ENCODE measurements around the gene S100A13. TPM values are rescaled to one million over a fixed set of nuclear protein-coding genes. Genes with fewer than 3 reads are reported as not detected.
"Not testable (repeated sequence)": the region's sequence is repeated elsewhere in the genome, so short reads cannot be mapped to it uniquely, and the experiment has no call there.

Gene S100A13
- total RNA-seq, 1 donor from 2014 or later = 33.7 TPM

DNA sequence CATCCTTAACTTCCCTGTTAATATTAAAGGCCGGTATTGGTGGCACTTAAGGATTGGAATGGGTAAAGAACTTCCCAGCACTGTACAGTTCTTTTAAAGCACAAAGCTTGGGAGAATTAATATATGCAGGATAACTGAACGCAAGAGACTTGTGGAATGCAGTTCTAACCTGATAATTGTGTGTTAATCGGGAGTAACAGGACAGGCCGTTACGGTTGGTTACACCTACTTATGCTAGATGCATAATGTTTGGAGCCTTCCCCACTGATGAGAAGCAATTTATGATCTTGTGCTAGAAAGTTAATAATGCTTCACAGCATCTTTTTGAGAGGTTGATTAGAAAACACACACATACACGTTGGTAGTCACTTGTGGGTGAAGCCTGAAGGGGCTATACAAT lies 13.6 kb upstream of the S100A13 start:
- TF ChIP-seq, protein P1, sequence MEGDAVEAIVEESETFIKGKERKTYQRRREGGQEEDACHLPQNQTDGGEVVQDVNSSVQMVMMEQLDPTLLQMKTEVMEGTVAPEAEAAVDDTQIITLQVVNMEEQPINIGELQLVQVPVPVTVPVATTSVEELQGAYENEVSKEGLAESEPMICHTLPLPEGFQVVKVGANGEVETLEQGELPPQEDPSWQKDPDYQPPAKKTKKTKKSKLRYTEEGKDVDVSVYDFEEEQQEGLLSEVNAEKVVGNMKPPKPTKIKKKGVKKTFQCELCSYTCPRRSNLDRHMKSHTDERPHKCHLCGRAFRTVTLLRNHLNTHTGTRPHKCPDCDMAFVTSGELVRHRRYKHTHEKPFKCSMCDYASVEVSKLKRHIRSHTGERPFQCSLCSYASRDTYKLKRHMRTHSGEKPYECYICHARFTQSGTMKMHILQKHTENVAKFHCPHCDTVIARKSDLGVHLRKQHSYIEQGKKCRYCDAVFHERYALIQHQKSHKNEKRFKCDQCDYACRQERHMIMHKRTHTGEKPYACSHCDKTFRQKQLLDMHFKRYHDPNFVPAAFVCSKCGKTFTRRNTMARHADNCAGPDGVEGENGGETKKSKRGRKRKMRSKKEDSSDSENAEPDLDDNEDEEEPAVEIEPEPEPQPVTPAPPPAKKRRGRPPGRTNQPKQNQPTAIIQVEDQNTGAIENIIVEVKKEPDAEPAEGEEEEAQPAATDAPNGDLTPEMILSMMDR (conservative IDR thresholded peaks at IDR 0.05) = no peak
- H3K36me3 Mint-ChIP-seq (ENCODE audit: low read depth) = peaks cover 36% of the 10 kb centered on the region
- H3K4me1 Mint-ChIP-seq = peaks cover 18% of the 10 kb centered on the region
- DNase-seq (ENCODE audit: low read depth, low spot score) = no peak
- peak overlapping the region; percentile 2 for H3K4me3 Mint-ChIP-seq
- H3K27ac Mint-ChIP-seq (ENCODE audit: unreplicated experiment) = no peak overlapping the region
- H3K27me3 Mint-ChIP-seq (ENCODE audit: low read depth) = no peaks in the 10 kb centered on the region
- no peaks in the 10 kb centered on the region for H3K9me3 Mint-ChIP-seq

DNA sequence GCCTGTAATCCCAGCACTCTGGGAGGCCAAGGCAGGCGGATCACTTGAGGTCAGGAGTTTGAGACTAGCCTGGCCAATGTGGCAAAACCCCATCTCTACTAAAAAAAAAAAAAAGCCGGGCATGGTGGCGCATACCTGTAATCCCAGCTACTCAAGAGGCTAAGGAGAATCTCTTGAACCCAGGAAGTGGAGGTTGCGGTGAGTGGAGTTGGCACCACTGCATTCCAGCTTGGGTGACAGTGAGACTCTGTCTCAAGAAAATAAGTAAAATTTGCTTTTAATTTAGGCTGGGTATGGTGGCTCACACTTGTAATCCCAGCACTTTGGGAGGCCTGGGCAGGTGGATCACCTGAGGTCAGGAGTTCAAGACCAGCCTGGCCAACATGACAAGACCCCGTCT lies 12.9 kb upstream of the S100A13 start:
- not testable (repeated sequence) for H3K27me3 Mint-ChIP-seq (ENCODE audit: low read depth); H3K27ac Mint-ChIP-seq (ENCODE audit: unreplicated experiment); H3K4me3 Mint-ChIP-seq; DNase-seq (ENCODE audit: low read depth, low spot score); H3K9me3 Mint-ChIP-seq
- Mint-ChIP-seq H3K4me1 (peaks cover 22% of the 10 kb centered on the region), H3K36me3 (ENCODE audit: low read depth) (peaks cover 30% of the 10 kb centered on the region)

DNA sequence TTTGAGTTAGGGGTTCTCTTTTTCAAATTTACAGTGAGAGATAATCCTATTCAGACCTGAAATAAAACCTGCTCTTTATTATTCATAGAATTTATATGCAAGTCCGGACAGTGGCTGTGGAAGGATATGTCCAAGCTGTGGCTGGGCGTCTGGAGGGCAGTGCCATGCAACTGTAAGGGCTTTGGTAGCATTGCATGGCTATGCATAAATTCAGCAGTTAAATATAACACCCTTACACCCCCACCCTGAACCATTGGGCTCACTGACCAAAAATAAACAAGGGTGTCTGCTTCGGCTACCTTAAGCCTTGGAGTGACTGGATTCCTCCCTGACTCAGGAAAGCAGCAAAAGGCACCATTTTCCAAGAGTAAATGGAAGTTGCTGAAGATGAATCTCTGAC lies 12.0 kb upstream of the S100A13 start:
- Mint-ChIP-seq H3K36me3 (ENCODE audit: low read depth) (peaks cover 27% of the 10 kb centered on the region), H3K4me3 (no peak overlapping the region), H3K27me3 (ENCODE audit: low read depth) (no peaks in the 10 kb centered on the region), H3K9me3 (no peaks in the 10 kb centered on the region), H3K4me1 (peaks cover 29% of the 10 kb centered on the region), H3K27ac (ENCODE audit: unreplicated experiment) (no peak overlapping the region)
- TF ChIP-seq, protein P1 (conservative IDR thresholded peaks at IDR 0.05) = no peak
- no peak for DNase-seq (ENCODE audit: low read depth, low spot score)

DNA sequence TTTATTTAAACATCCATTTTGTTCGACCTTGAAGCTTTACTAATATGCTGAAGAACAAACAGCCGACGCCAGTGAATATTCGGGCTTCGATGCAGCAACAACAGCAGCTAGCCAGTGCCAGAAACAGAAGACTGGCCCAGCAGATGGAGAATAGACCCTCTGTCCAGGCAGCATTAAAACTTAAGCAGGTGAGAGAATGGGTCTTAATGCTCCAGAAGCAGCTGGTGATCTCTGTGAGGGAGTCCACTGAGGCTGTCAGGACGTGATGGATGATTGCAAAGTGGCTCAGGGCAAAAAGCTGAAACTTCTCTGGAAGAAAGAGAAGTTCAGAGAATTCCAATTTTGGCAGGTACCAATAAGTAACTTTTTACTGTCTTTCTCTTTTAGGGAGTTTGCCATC lies 11.0 kb upstream of the S100A13 start:
- Mint-ChIP-seq H3K9me3 (peaks cover 1% of the 10 kb centered on the region), H3K36me3 (ENCODE audit: low read depth) (peaks cover 29% of the 10 kb centered on the region), H3K27me3 (ENCODE audit: low read depth) (no peaks in the 10 kb centered on the region), H3K4me3 (no peak overlapping the region), H3K27ac (ENCODE audit: unreplicated experiment) (no peak overlapping the region), H3K4me1 (peaks cover 34% of the 10 kb centered on the region)
- TF ChIP-seq, protein P1 (conservative IDR thresholded peaks at IDR 0.05) = no peak
- DNase-seq (ENCODE audit: low read depth, low spot score) = no peak

DNA sequence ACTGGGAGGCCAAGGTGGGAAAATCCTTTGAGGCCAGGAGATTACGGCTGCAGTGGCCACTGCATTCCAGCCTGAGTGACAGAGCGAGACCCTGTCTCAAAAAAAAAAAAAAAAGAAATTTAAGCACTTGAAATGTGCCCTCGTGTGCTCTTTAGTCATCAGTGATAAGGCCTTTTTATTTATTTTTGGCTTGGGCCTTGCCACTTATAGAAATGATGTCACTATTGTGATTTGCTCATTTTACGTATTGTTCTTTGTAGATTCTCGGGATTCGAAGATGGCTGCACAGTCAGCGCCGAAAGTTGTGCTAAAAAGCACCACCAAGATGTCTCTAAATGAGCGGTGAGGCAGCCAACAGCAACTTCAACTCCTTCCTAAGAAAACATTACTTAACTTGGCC lies 9.0 kb upstream of the S100A13 start:
- DNase-seq (ENCODE audit: low read depth, low spot score) = no peak
- Mint-ChIP-seq H3K27ac (ENCODE audit: unreplicated experiment) (no peak overlapping the region), H3K4me3 (peak overlapping the region; percentile 90), H3K36me3 (ENCODE audit: low read depth) (peaks cover 24% of the 10 kb centered on the region), H3K4me1 (peaks cover 37% of the 10 kb centered on the region), H3K27me3 (ENCODE audit: low read depth) (no peaks in the 10 kb centered on the region), H3K9me3 (peaks cover 3% of the 10 kb centered on the region)
- TF ChIP-seq, protein P1 (conservative IDR thresholded peaks at IDR 0.05) = no peak

DNA sequence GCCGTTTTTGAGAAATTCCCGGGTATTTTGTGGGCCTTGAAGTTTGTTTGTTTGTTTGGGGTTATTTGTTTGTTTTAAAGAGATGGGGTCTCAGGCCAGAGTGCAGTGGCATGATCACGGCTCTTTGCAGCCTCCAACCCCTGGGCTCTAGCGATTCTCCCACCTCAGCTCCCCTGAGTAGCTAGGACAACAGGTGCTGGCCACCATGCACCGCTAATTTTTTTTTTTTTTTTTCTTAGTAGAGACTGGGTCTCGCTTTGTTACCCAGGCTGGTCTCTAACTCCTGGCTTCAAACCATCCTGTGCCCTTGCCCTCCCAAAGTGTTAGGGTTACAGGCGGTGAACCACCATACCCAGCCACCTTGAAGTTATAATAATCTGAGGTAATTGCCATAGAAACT lies 8.6 kb upstream of the S100A13 start:
- H3K4me1 Mint-ChIP-seq = peaks cover 37% of the 10 kb centered on the region
- DNase-seq (ENCODE audit: low read depth, low spot score) = no peak
- H3K36me3 Mint-ChIP-seq (ENCODE audit: low read depth) = peaks cover 20% of the 10 kb centered on the region
- TF ChIP-seq, protein P1 (conservative IDR thresholded peaks at IDR 0.05) = no peak
- H3K4me3 Mint-ChIP-seq = peak overlapping the region; percentile 90
- H3K27ac Mint-ChIP-seq (ENCODE audit: unreplicated experiment) = no peak overlapping the region
- H3K27me3 Mint-ChIP-seq (ENCODE audit: low read depth) = no peaks in the 10 kb centered on the region
- peaks cover 3% of the 10 kb centered on the region for H3K9me3 Mint-ChIP-seq

Data from neural crest cell (in vitro differentiated cells).